ENCODE measurements around the gene RAD54L2. TPM values are rescaled to one million over a fixed set of nuclear protein-coding genes. Genes with fewer than 3 reads are reported as not detected.
"Not testable (repeated sequence)": the region's sequence is repeated elsewhere in the genome, so short reads cannot be mapped to it uniquely, and the experiment has no call there.

Gene RAD54L2
- total RNA-seq, 4 donors from 2014 or later: 8.1 to 18.7 (median 13.4) TPM

GRCh38 chr3:51559411-51559888 lies 20.9 kb downstream of the RAD54L2 start:
- Histone ChIP-seq H3K4me1 (peaks cover 0 to 23% (median 0%) of the 10 kb centered on the region in 3 donors), H3K9me3 (no peaks in the 10 kb centered on the region), H3K27ac (peak overlapping the region in 2 of 4 donors; percentile 1), H3K4me3 (no peak overlapping the region), H3K36me3 (peaks cover 0 to 49% (median 0%) of the 10 kb centered on the region in 3 donors), H3K27me3 (no peaks in the 10 kb centered on the region)
- intact Hi-C loops (cut with DNase I): no loop called here
- no peak for TF ChIP-seq CTCF (IDR thresholded peaks at IDR 0.05)
- TF ChIP-seq POLR2A (IDR thresholded peaks at IDR 0.05): no peak
- no peak for DNase-seq
- 49 to 65% methylated on average over 4 of the region's 4 CpGs for WGBS, 2 donors

GRCh38 chr3:51559961-51560360 lies 21.4 kb downstream of the RAD54L2 start:
- Histone ChIP-seq H3K27ac (peak overlapping the region in 2 of 4 donors; percentile 1), H3K9me3 (no peaks in the 10 kb centered on the region), H3K27me3 (no peaks in the 10 kb centered on the region), H3K4me1 (peaks cover 0 to 23% (median 0%) of the 10 kb centered on the region in 3 donors), H3K36me3 (peaks cover 0 to 44% (median 0%) of the 10 kb centered on the region in 3 donors), H3K4me3 (no peak overlapping the region)
- TF ChIP-seq CTCF (IDR thresholded peaks at IDR 0.05): no peak
- TF ChIP-seq POLR2A (IDR thresholded peaks at IDR 0.05): no peak
- no peak for DNase-seq
- intact Hi-C loops (cut with DNase I): no loop called here

- H3K27ac ChIP-seq; H3K27me3 ChIP-seq; H3K4me3 ChIP-seq; intact Hi-C loops (cut with DNase I); H3K9me3 ChIP-seq; DNase-seq: not testable (repeated sequence)
- H3K4me1 ChIP-seq: peaks cover 0 to 25% (median 0%) of the 10 kb centered on the region in 3 donors
- WGBS, 2 donors: 98 to 100% methylated on average over 4 of the region's 4 CpGs
- H3K36me3 ChIP-seq: peaks cover 0 to 25% (median 0%) of the 10 kb centered on the region in 3 donors
These were observed 23.9 kb downstream of the RAD54L2 start for GRCh38 chr3:51562403-51562802.

GRCh38 chr3:51568036-51568435 lies 29.5 kb downstream of the RAD54L2 start:
- Histone ChIP-seq H3K36me3 (peaks cover 0 to 20% (median 0%) of the 10 kb centered on the region in 3 donors), H3K9me3 (no peaks in the 10 kb centered on the region), H3K27me3 (no peaks in the 10 kb centered on the region), H3K27ac (no peak overlapping the region), H3K4me3 (no peak overlapping the region), H3K4me1 (peaks cover 0 to 28% (median 0%) of the 10 kb centered on the region in 3 donors)
- 38 to 42% methylated on average over 2 of the region's 2 CpGs for WGBS, 2 donors
- intact Hi-C loops (cut with DNase I): no loop called here
- no peak for TF ChIP-seq CTCF (IDR thresholded peaks at IDR 0.05)
- TF ChIP-seq POLR2A (IDR thresholded peaks at IDR 0.05): no peak
- DNase-seq: no peak

- Histone ChIP-seq H3K4me3 (no peak overlapping the region), H3K27me3 (no peaks in the 10 kb centered on the region), H3K4me1 (peaks cover 0 to 20% (median 0%) of the 10 kb centered on the region in 3 donors), H3K27ac (no peak overlapping the region), H3K36me3 (peaks cover 0 to 26% (median 0%) of the 10 kb centered on the region in 3 donors), H3K9me3 (no peaks in the 10 kb centered on the region)
- TF ChIP-seq CTCF (IDR thresholded peaks at IDR 0.05) (no peak), POLR2A (IDR thresholded peaks at IDR 0.05) (no peak)
- no peak for DNase-seq
- intact Hi-C loops (cut with DNase I): no loop called here
These were observed 30.5 kb downstream of the RAD54L2 start for GRCh38 chr3:51568996-51569395.

GRCh38 chr3:51578238-51578637 lies 39.7 kb downstream of the RAD54L2 start:
- no peak overlapping the region for H3K4me3 ChIP-seq
- peaks cover 0 to 24% (median 0%) of the 10 kb centered on the region in 3 donors for H3K36me3 ChIP-seq
- H3K27me3 ChIP-seq: no peaks in the 10 kb centered on the region
- H3K4me1 ChIP-seq: no peaks in the 10 kb centered on the region
- WGBS, 2 donors: 88 to 96% methylated on average over 4 of the region's 4 CpGs
- no peak for DNase-seq
- H3K27ac ChIP-seq: no peak overlapping the region
- no peaks in the 10 kb centered on the region for H3K9me3 ChIP-seq
- intact Hi-C loops (cut with DNase I): no loop called here
- TF ChIP-seq POLR2A (IDR thresholded peaks at IDR 0.05) (no peak), CTCF (IDR thresholded peaks at IDR 0.05) (no peak)
